Adrenal gland (tissue), 5 donors: Measurements from ENCODE around the gene CLEC11A.

Experiments used
- POLR2A ChIP-seq, 2 donors: fragments of 450-650 bp; IDR thresholded peaks; one replicate each; pipeline ENCODE4 v1.6.1; 2017; ENCODE audit warnings: antibody characterized with exemption in 2 of 2, mild to moderate bottlenecking in 2 of 2, moderate library complexity in 1 of 2
- TF ChIP-seq, protein P1 (sequence below), 6 experiments: fragments of 450-650 bp in 4 of 6; fragments of 200-600 bp in 2 of 6; sonication (generic) in 1 of 6; IDR thresholded peaks; 1 replicate in 5 of 6; 2 replicates in 1 of 6; pipeline versions ENCODE4 v1.5.1 to v1.8.0; 2016 to 2021; ENCODE audit warnings: antibody characterized with exemption in 6 of 6, mild to moderate bottlenecking in 2 of 6, moderate library complexity in 1 of 6
- donor health status: DM: no; HTN: no; CAD: no.

DNA sequence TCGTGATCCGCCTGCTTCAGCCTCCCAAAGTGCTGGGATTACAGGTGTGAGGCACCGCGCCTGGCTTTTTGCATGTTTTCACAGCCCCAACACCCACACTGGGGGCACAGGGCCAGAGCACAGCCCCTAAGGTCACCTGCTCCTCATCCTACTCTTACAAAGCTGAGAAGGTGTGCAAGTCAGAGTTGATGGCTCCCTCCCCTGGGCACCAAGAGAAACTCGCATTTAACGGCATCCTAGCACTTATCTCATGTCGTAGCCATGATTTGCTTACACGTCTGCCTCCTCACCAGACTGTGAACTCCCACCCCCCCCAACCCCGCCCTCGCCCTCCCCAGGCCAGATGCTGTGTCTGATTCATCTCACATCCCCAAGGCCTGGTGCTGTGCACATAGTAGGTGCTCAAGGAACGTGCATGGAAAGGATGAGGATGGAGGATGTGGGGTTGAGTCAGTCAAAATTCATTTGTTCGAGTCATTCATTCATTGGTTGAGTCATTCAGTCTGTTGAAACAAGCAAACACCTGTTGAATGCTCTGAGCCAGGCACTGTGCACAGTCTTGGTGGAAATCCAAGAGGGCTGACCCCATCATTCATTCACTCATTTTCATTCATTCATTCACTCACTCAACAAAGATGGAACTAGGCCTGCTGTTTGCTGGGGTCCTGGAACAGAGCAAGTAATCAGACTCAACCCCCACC is 14.8 kb upstream of the CLEC11A start:
- TF ChIP-seq, protein P1, sequence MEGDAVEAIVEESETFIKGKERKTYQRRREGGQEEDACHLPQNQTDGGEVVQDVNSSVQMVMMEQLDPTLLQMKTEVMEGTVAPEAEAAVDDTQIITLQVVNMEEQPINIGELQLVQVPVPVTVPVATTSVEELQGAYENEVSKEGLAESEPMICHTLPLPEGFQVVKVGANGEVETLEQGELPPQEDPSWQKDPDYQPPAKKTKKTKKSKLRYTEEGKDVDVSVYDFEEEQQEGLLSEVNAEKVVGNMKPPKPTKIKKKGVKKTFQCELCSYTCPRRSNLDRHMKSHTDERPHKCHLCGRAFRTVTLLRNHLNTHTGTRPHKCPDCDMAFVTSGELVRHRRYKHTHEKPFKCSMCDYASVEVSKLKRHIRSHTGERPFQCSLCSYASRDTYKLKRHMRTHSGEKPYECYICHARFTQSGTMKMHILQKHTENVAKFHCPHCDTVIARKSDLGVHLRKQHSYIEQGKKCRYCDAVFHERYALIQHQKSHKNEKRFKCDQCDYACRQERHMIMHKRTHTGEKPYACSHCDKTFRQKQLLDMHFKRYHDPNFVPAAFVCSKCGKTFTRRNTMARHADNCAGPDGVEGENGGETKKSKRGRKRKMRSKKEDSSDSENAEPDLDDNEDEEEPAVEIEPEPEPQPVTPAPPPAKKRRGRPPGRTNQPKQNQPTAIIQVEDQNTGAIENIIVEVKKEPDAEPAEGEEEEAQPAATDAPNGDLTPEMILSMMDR (IDR thresholded peaks at IDR 0.05) = no peak
- TF ChIP-seq POLR2A (IDR thresholded peaks at IDR 0.05) = no peak
